IPS-11a (cell line): ENCODE data around the gene DPT.

Experiments
- H3K4me3 ChIP-seq: one replicate; pipeline ENCODE4 v1.5.1; 2013; ENCODE audit warnings: low read depth, low read length, control low read depth

The DPT gene

GRCh38 chr1:168706391-168706992, 22.5 kb downstream of the DPT start:
- H3K4me3 ChIP-seq = no peak overlapping the region

- no peak overlapping the region for H3K4me3 ChIP-seq
Observed at GRCh38 chr1:168700575-168701268, 28.3 kb downstream of the DPT start.

- H3K4me3 ChIP-seq = no peak overlapping the region
Observed at GRCh38 chr1:168698453-168698852, 30.6 kb downstream of the DPT start.

GRCh38 chr1:168697356-168698126, 31.5 kb downstream of the DPT start:
- H3K4me3 ChIP-seq = no peak overlapping the region

- H3K4me3 ChIP-seq = no peak overlapping the region
Observed at GRCh38 chr1:168696125-168696760, 32.8 kb downstream of the DPT start.

GRCh38 chr1:168693872-168694238, 35.2 kb downstream of the DPT start:
- no peak overlapping the region for H3K4me3 ChIP-seq

- no peak overlapping the region for H3K4me3 ChIP-seq
Observed at GRCh38 chr1:168693197-168693871, 35.7 kb downstream of the DPT start.

- no peak overlapping the region for H3K4me3 ChIP-seq
Observed at GRCh38 chr1:168692472-168692871, 36.5 kb downstream of the DPT start.

- no peak overlapping the region for H3K4me3 ChIP-seq
Observed at GRCh38 chr1:168691541-168691940, 37.5 kb downstream of the DPT start.

GRCh38 chr1:168689726-168690602, 39.0 kb downstream of the DPT start:
- H3K4me3 ChIP-seq = no peak overlapping the region

GRCh38 chr1:168689327-168689657, 39.7 kb downstream of the DPT start:
- H3K4me3 ChIP-seq = no peak overlapping the region

GRCh38 chr1:168688644-168689326, 40.2 kb downstream of the DPT start:
- no peak overlapping the region for H3K4me3 ChIP-seq

- no peak overlapping the region for H3K4me3 ChIP-seq
Observed at GRCh38 chr1:168687816-168688215, 41.2 kb downstream of the DPT start.

- no peak overlapping the region for H3K4me3 ChIP-seq
Observed at GRCh38 chr1:168686666-168687065, 42.3 kb downstream of the DPT start.

GRCh38 chr1:168683871-168684270, 45.1 kb downstream of the DPT start:
- H3K4me3 ChIP-seq = no peak overlapping the region

GRCh38 chr1:168676861-168677260, 52.1 kb downstream of the DPT start:
- H3K4me3 ChIP-seq = no peak overlapping the region

- no peak overlapping the region for H3K4me3 ChIP-seq
Observed at GRCh38 chr1:168676029-168676812, 52.8 kb downstream of the DPT start.

- no peak overlapping the region for H3K4me3 ChIP-seq
Observed at GRCh38 chr1:168673974-168674683, 54.9 kb downstream of the DPT start.
